CD14-positive monocyte (primary cell): ENCODE results near the gene PPP3CA. TPM values are rescaled to one million over a fixed set of nuclear protein-coding genes. Genes with fewer than 3 reads are reported as not detected.

ENCODE experiments used
- DNase-seq, 3 donors: peaks; one replicate each; pipeline ENCODE4 v3.0.0-alpha.2; 2011 to 2022
- H2AFZ ChIP-seq: 2 replicates; pipeline ENCODE4 v1.6.0; 2012; ENCODE audit warnings: mild to moderate bottlenecking, low read depth, low read length, inconsistent platforms; ENCODE audit not compliant: insufficient read depth, poor library complexity, severe bottlenecking
- H3K27ac ChIP-seq, 2 donors: 1 replicate in 1 of 2; 2 replicates in 1 of 2; pipeline ENCODE4 v1.5.1; 2012 to 2013; ENCODE audit warnings: low read length in 2 of 2, control low read depth in 1 of 2, inconsistent platforms in 1 of 2, low read depth in 1 of 2, mild to moderate bottlenecking in 1 of 2
- H3K27me3 ChIP-seq, 2 donors: one replicate each; pipeline versions ENCODE4 v1.6.0 to v1.6.1; 2011 to 2013; ENCODE audit warnings: low read length in 2 of 2; ENCODE audit not compliant: control insufficient read depth in 2 of 2, insufficient read depth in 2 of 2
- H3K36me3 ChIP-seq, 2 donors: replicated peaks in 1 of 2; 1 replicate in 1 of 2; 2 replicates in 1 of 2; pipeline versions ENCODE4 v1.5.1 to v1.6.1; 2012 to 2013; ENCODE audit warnings: low read length in 2 of 2, control low read depth in 1 of 2, inconsistent platforms in 1 of 2, mild to moderate bottlenecking in 1 of 2; ENCODE audit not compliant: insufficient read depth in 2 of 2, control insufficient read depth in 1 of 2
- H3K4me1 ChIP-seq, 2 donors: 1 replicate in 1 of 2; 2 replicates in 1 of 2; pipeline versions ENCODE4 v1.5.1 to v1.6.1; 2012 to 2013; ENCODE audit warnings: low read length in 2 of 2, control low read depth in 1 of 2, inconsistent platforms in 1 of 2, mild to moderate bottlenecking in 1 of 2, moderate library complexity in 1 of 2; ENCODE audit not compliant: insufficient read depth in 2 of 2, control insufficient read depth in 1 of 2
- H3K4me2 ChIP-seq: replicated peaks from 2 replicates; pipeline ENCODE3; 2012; ENCODE audit warnings: low read length, moderate library complexity, mild to moderate bottlenecking; ENCODE audit not compliant: poor library complexity, severe bottlenecking; ENCODE audit errors: extremely low read depth
- H3K4me3 ChIP-seq, 3 experiments: fragments of 200-600 bp in 1 of 3; sonication (generic) in 1 of 3; replicated peaks in 1 of 3; 1 replicate in 2 of 3; 2 replicates in 1 of 3; pipeline ENCODE4 v1.5.1; 2011 to 2013; ENCODE audit warnings: low read length in 3 of 3, mild to moderate bottlenecking in 3 of 3, control low read depth in 2 of 3, low read depth in 2 of 3, inconsistent platforms in 1 of 3, moderate library complexity in 1 of 3
- H3K79me2 ChIP-seq: 2 replicates; pipeline ENCODE4 v1.6.0; 2012; ENCODE audit warnings: mild to moderate bottlenecking, control low read depth, inconsistent platforms, low read length, moderate library complexity; ENCODE audit not compliant: insufficient read depth
- H3K9ac ChIP-seq: 2 replicates; pipeline ENCODE4 v1.6.0; 2017; ENCODE audit warnings: low read length, mild to moderate bottlenecking; ENCODE audit not compliant: insufficient read depth, poor library complexity, severe bottlenecking
- H3K9me3 ChIP-seq, 2 donors: replicated peaks in 1 of 2; 1 replicate in 1 of 2; 2 replicates in 1 of 2; pipeline versions ENCODE4 v1.5.1 to v1.6.1; 2012 to 2013; ENCODE audit warnings: low read length in 2 of 2, control low read depth in 1 of 2; ENCODE audit not compliant: control insufficient read depth in 1 of 2, insufficient read depth in 1 of 2
- H4K20me1 ChIP-seq: 2 replicates; pipeline ENCODE4 v1.6.0; 2012; ENCODE audit warnings: mild to moderate bottlenecking, low read length, control low read depth, moderate library complexity; ENCODE audit not compliant: insufficient read depth
- H3K27ac Mint-ChIP-seq, 7 donors: one replicate each; pipeline ENCODE4 v1.8.0; 2020; ENCODE audit warnings: mild to moderate bottlenecking in 7 of 7, mixed read lengths in 7 of 7, moderate library complexity in 6 of 7, inconsistent platforms in 2 of 7
- H3K27me3 Mint-ChIP-seq, 3 donors: one replicate each; pipeline ENCODE4 v1.8.0; 2021 to 2022; ENCODE audit warnings: low read depth in 3 of 3, mild to moderate bottlenecking in 3 of 3, mixed read lengths in 3 of 3, moderate library complexity in 3 of 3, inconsistent platforms in 1 of 3
- H3K36me3 Mint-ChIP-seq, 2 donors: one replicate each; pipeline ENCODE4 v1.8.0; 2020; ENCODE audit warnings: mixed read lengths in 2 of 2, inconsistent platforms in 1 of 2, mild to moderate bottlenecking in 1 of 2
- H3K4me1 Mint-ChIP-seq: one replicate; pipeline ENCODE4 v1.8.0; 2020; ENCODE audit warnings: mild to moderate bottlenecking, mixed read lengths
- H3K4me3 Mint-ChIP-seq, 2 donors: one replicate each; pipeline ENCODE4 v1.8.0; 2020; ENCODE audit warnings: mild to moderate bottlenecking in 2 of 2, mixed read lengths in 2 of 2, moderate library complexity in 1 of 2
- H3K9me3 Mint-ChIP-seq, 7 donors: one replicate each; pipeline ENCODE4 v1.8.0; 2020 to 2022; ENCODE audit warnings: mixed read lengths in 7 of 7, mild to moderate bottlenecking in 6 of 7, moderate library complexity in 6 of 7, inconsistent platforms in 2 of 7
- WGBS: methylation state at CpG from one replicate; pipeline ENCODE4 v1.1.5; 2013; ENCODE audit warnings: missing lambda C conversion rate; ENCODE audit not compliant: insufficient coverage; 5-methylcytosine and 5-hydroxymethylcytosine counted together
- intact Hi-C, 2 donors: fragments of 100-400 bp; cut with micrococcal nuclease; formaldehyde crosslinking; loops; one replicate each; pipeline versions ENCODE4 v1.15.0 to v1.15.1; 2023
- polyA plus RNA-seq, 3 donors: library from polyadenylated mRNA; depleted of rRNA in 1 of 3; unstranded in 2 of 3; stranded (reverse) in 1 of 3; fragments of 300-500 nt in 2 of 3; fragments of >200 nt in 1 of 3; fragmentation: Illumina TruSeq in 2 of 3; gene quantifications; 1 replicate in 2 of 3; 2 replicates in 1 of 3; pipeline ENCODE4 v1.2.3, GENCODE V29; 2012 to 2021
- TF ChIP-seq, protein P1 (sequence below): fragments of 200-600 bp; IDR thresholded peaks from one replicate; pipeline ENCODE4 v1.8.0; 2022; ENCODE audit warnings: antibody characterized with exemption, mild to moderate bottlenecking

Gene PPP3CA
- polyA plus RNA-seq, 3 donors, result 5.1 to 9.7 (median 8.9) TPM

DNA sequence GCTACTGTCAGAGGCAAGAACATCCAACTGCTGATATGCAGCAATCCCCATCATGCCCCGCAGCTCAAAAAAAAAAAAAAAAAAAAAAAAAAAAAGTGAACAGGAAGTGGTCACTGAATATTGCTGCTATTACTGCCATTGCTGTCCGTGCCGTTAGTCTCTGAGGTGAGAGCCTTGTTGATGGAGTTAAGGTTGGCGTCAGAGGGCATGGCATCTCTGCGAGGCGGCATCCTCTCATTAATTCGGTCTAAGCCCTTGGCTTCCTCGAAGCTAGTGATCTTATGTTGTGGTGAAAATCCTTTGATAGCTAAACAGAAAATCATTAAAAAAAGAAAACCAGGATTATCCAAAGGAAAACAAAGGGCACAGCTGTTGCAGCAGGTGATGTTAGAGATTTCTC, 321.6 kb downstream of the PPP3CA start:
- Mint-ChIP-seq H3K27me3 (no peaks in the 10 kb centered on the region), H3K4me1 (peaks cover 10% of the 10 kb centered on the region), H3K27ac (no peak overlapping the region), H3K9me3 (no peaks in the 10 kb centered on the region), H3K36me3 (peaks cover 39 to 48% of the 10 kb centered on the region in 2 donors), H3K4me3 (no peak overlapping the region)
- no peak overlapping the region for H3K4me3 ChIP-seq
- TF ChIP-seq, protein P1, sequence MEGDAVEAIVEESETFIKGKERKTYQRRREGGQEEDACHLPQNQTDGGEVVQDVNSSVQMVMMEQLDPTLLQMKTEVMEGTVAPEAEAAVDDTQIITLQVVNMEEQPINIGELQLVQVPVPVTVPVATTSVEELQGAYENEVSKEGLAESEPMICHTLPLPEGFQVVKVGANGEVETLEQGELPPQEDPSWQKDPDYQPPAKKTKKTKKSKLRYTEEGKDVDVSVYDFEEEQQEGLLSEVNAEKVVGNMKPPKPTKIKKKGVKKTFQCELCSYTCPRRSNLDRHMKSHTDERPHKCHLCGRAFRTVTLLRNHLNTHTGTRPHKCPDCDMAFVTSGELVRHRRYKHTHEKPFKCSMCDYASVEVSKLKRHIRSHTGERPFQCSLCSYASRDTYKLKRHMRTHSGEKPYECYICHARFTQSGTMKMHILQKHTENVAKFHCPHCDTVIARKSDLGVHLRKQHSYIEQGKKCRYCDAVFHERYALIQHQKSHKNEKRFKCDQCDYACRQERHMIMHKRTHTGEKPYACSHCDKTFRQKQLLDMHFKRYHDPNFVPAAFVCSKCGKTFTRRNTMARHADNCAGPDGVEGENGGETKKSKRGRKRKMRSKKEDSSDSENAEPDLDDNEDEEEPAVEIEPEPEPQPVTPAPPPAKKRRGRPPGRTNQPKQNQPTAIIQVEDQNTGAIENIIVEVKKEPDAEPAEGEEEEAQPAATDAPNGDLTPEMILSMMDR, result no peak
- no CpG with 5 or more reads among the region's 8 CpGs for WGBS
- no peak overlapping the region for H3K4me2 ChIP-seq
- intact Hi-C loops, result no loop called here
- DNase-seq, result no peak
- H3K36me3 ChIP-seq, result peaks cover 0 to 59% of the 10 kb centered on the region in 2 donors
- H3K4me1 ChIP-seq, result peaks cover 8 to 10% of the 10 kb centered on the region in 2 donors
- H3K27ac ChIP-seq, result no peak overlapping the region
- no peaks in the 10 kb centered on the region for H3K79me2 ChIP-seq
- no peaks in the 10 kb centered on the region for H4K20me1 ChIP-seq
- no peaks in the 10 kb centered on the region for H3K9me3 ChIP-seq
- no peak overlapping the region for H3K9ac ChIP-seq
- H3K27me3 ChIP-seq, result no peaks in the 10 kb centered on the region
- no peak overlapping the region for H2AFZ ChIP-seq

DNA sequence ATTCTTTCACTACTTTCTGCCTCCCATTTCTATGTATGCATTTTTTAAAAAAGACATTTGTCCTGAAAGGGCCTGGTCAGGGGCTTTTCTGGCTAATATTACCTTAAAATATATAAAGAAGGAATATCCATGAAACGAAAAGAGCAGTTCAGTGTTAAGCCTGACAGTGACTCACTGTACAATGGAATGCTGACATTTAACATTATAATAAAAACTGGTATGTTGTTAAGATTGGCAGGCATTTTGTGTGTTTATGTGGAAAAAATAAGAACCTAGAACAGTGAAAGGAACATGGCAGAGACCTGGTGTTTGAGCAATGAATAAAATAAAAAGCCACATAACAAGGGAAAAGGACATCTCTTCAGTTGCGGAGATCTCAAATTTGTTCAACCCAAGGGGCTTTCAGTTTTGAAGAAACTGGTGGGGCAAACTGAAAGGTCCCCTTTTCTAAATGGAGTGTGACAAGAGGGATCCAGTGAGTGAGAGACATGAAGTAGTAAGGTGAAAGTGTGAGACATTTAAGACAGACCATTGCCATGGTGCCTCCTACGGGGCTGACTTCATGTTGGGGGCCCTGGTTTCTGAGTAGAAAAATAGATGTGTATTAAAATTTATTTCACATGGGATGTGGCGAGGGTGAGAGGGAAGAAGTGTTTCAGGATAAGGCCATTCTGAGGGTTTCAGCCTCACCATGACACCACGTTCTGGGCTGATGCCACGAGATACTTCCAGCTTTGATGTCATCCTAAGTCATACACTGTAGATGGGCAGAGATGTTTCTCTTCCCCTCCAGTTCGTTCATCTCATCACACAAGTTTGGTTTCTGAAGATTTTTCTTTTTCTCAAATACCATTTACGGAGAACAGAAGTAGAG, 324.9 kb downstream of the PPP3CA start:
- WGBS, result 94% methylated on average over 3 of the region's 8 CpGs
- Mint-ChIP-seq H3K27me3 (peaks cover 0 to 2% (median 1%) of the 10 kb centered on the region in 3 donors), H3K9me3 (no peaks in the 10 kb centered on the region), H3K4me1 (peaks cover 28% of the 10 kb centered on the region), H3K4me3 (no peak overlapping the region), H3K36me3 (peaks cover 30 to 36% of the 10 kb centered on the region in 2 donors), H3K27ac (no peak overlapping the region)
- H3K9ac ChIP-seq, result no peak overlapping the region
- TF ChIP-seq, protein P1, result no peak
- no peaks in the 10 kb centered on the region for H3K79me2 ChIP-seq
- no peak overlapping the region for H3K4me3 ChIP-seq
- no peak for DNase-seq
- no peak overlapping the region for H2AFZ ChIP-seq
- intact Hi-C loops, result no loop called here
- no peaks in the 10 kb centered on the region for H3K9me3 ChIP-seq
- no peaks in the 10 kb centered on the region for H4K20me1 ChIP-seq
- H3K27ac ChIP-seq, result no peak overlapping the region
- H3K4me2 ChIP-seq, result no peak overlapping the region
- peaks cover 17 to 21% of the 10 kb centered on the region in 2 donors for H3K4me1 ChIP-seq
- no peaks in the 10 kb centered on the region for H3K27me3 ChIP-seq
- H3K36me3 ChIP-seq, result peaks cover 0 to 45% of the 10 kb centered on the region in 2 donors
